SW 1271 (cell line): ENCODE data around the gene RNF115.
"Not testable (repeated sequence)": the region's sequence is repeated elsewhere in the genome, so short reads cannot be mapped to it uniquely, and the experiment has no call there.

Source experiments
- DNase-seq, 2 experiments: peaks; one replicate each; lab custom pipeline; 2025; lab: John Stamatoyannopoulos, UW

Gene RNF115

DNA sequence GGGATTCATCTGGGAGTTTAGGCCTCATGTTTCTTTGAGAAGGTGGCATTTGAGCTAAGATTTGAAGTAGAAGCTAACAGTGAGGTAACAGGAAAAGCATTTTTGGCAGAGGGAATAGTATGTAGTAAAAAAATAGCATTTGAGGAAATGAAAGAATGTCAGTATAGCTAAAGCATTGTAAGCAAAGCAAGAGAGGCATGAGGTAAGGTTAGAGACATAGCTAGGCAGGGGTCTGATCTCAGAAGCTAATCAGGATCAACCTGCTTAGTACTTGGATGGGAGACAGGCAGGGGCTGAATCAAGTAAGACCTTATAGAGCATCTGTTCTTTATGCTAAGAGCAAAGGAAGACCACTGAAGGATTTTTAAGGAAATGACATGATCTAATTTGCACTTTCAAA, 4.1 kb upstream of the RNF115 start:
- no peak for DNase-seq

DNA sequence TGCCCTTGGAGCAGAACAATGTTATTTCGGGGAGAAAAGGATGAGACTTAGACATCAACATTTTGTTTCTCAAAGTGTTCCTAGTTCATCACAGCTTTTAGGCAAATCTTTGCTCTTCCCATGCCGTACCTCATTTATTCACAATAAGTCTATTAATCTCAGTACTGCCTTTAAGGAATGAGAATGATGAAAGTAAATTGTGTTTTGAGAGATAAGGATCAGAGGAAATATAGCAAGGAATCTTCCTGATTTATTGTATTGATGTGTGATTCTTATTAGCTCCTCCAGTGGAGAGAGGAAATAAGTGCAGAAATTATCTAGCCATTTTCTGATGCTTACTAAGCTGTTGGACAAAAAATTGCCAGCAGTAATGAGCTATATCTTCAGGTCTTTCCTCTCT, 2.1 kb upstream of the RNF115 start:
- DNase-seq, result no peak

DNA sequence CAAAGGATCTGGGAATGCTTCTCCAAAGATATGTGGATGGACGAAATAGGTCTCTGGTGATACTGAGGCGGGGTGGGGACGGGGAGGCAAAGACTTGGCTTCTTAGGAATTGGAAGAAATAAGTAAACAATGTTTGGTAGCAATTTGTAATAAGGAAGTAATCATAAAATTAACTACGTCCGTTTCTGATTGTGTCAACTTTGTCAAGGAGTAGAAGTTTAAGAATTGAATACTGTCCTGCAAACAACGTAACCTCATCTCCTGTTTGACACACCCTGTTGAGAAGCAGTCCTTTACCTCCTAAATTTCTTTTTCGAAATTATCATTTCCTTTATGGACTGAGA, 576 bp upstream of the RNF115 start:
- DNase-seq, result no peak

- not testable (repeated sequence) for DNase-seq
These were observed 1.0 kb downstream of the RNF115 start for GRCh38 chr1:145822779-145823331.

DNA sequence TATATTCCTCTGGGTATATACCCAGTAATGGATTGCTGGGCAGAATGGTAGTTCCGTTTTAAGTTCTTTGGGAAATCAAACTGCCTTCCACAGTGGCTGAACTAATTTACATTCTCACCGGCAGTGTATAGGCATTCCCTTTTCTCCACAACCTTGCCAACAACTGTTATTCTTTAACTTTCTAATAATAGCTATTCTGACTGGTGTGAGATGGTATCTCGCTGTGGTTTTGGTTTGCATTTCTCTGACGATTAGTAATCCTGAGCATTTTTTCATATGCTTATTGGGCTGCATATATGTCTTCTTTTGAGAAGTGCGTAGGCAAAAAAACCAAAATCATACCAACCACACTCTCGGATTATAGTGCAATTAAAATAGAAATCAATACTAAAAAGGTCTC, 5.8 kb downstream of the RNF115 start:
- DNase-seq, result not testable (repeated sequence)

- DNase-seq, result not testable (repeated sequence)
These were observed 10.7 kb downstream of the RNF115 start for GRCh38 chr1:145812977-145813810.

- DNase-seq, result no peak
These were observed 17.1 kb downstream of the RNF115 start for GRCh38 chr1:145806844-145807243.

- no peak for DNase-seq
These were observed 17.5 kb downstream of the RNF115 start for GRCh38 chr1:145806408-145806807.

GRCh38 chr1:145805057-145805456, 18.8 kb downstream of the RNF115 start:
- no peak for DNase-seq

DNA sequence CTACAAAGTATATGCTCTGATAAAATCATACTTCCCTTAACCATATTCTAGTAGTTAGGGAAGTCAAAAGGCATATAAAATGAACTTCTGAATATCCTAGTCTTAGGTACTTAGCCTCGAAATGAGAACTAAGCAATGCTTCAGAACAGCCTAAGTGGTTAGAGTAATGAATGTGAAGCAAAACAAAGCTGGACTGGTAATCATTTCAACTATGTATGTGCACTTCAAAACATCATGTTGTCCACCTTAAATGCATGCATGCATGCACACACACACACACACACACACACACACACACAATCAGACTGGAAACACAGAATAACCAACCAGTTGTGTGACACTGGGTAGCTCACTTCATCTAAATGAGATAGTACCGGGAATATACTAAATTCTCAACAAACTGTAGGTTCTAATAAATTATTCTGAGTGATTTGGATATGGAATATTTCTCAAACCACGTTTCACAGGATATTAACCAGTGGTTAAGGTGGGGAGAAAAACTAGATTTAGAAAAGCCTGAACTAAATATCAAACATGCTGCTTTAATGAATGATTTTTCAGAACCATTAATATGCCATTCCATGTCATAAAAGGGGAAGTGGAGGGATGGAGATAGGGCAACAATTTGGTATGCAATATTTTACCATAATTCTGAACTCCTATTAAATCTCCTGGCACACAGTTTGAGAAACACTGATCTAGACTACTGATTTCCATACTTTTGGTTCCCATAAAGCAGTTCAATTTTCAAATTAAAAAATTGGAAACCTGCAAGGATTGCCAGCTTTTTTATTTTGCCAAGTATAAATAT, 19.5 kb downstream of the RNF115 start:
- DNase-seq, result no peak

DNA sequence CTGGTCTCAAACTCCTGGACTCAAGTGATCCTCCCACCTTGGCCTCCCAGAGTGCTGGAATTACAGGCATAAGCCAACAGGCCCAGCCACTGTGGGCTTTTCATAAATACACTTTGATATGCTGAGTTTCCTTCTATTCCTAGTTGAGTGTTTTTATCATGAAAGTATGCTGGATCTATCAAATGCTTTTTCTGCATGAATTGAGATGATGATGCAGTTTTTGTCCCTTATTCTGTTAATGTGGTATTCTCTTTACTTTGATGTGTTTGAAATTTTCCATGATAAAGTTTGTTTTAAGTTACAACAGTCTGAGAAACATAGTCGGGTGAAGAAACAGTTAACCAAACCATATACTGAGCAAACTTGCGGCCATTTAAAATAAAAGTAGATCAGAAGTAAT, 24.1 kb downstream of the RNF115 start:
- DNase-seq, result no peak

DNA sequence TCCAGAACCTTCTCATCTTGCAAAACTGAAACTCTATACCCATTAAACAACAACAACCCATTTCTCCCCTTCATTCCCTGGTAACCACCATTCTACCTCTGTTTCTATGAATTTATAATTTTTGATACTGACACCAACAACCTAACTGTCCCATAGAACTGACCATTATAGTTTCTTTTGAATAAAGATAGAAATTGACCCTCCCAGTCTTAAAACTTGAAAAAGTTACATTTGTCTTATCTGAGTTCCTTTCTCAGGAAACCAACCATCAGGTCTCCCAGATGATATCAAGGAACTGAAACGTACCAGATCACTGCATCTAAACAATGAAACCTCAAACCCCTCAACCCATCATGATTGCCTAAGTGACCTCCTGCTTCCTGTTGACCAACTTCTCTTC, 27.1 kb downstream of the RNF115 start:
- DNase-seq, result no peak

GRCh38 chr1:145795257-145795881, 28.5 kb downstream of the RNF115 start:
- DNase-seq, result no peak

- DNase-seq, result no peak
These were observed 31.4 kb downstream of the RNF115 start for GRCh38 chr1:145792484-145792883.

- not testable (repeated sequence) for DNase-seq
These were observed 32.0 kb downstream of the RNF115 start for GRCh38 chr1:145791860-145792259.

DNA sequence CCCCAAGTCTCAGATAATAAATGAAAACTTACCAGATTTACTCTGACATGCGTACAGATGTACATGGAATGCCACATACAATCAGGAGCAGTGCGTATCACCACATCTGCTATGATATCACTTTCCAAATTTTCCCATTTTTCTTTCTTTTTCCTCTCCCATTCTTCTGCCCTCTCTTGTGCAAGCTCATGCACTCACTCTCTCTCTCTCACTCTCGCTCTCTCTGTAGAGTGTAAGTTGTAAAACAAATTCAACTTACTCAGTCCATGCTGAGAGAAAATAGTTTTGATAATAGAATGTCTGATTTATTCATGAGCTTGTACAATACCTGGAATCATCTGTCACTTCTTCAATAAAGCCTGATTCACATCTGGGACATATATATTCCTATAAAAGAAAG, 35.3 kb downstream of the RNF115 start:
- DNase-seq, result no peak

DNA sequence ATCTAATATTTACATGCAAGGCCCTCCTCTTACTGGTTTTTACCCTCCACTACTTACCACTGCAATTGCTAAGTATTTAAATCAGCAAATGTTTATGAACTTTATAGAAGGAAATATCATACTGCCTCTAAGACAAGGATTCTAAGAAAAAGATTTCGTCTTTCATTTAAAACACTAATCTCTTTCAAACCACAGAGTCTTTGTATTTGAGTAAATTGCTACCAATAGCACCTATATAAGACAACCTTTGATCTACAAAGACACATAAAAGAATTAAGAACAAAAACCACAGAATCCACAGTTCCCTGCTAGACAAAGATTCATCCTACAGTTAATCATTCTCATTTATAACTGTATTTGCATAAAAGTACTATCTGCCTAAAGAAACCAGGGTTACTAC, 37.6 kb downstream of the RNF115 start:
- DNase-seq, result no peak

DNA sequence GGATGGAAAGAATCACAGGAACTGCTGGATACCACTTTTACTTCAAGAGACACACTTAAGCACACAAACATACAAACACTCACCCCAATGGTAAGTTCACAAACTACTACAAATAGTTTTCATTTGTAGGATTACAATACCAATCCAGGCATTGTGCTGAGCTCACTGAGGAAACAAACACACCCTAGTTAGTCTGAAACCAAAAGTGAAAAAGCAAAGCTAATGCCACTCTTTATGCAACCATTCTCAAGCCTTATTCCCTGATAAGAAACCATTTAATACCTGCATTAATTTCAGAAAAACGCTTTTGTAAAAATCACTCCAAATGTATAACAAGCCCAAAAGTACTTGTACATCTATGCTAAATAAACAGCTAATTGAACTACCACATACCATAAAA, 38.3 kb downstream of the RNF115 start:
- no peak for DNase-seq

DNA sequence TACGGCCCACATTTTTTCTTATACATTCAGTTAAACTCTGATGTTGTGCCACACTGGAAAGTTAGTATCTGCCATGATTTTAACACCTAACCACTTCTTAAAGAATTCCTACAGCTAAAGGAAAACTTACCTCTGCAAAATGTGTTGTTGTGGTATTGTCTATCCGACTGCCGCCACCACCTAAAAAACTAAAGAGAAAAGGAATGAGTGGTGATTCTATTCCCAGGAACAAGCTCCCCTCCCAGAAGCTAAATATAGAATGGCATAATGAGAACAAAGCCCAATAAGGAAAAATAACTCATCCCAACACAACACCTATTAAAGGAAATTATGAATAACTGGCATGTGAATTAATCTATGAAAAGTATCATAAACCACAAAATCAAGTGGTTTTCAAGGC, 39.5 kb downstream of the RNF115 start:
- no peak for DNase-seq

- DNase-seq, result peak; percentile 30 to 78
These were observed 41.4 kb downstream of the RNF115 start for GRCh38 chr1:145782272-145783099.

DNA sequence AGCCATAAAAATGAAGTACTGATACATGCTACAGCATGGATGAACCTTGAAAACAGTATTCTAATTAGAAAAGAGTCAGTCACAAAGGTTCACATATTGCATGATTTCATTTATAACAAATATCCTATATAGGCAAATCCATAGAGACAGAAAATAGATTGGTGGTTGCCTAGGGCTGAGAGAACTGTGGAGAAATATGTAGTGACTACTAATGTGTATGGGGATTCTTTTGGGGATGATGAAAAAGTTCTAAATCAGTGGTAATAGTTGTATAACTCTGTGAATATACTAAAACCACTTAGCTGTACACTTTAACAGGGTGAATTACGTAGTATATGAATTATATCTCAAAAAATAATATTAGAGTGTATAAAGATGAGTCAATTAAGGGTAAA, 45.8 kb downstream of the RNF115 start:
- no peak for DNase-seq
